GM19043 (cell line): ENCODE measurements around the gene IL19.
"Not testable (repeated sequence)": the region's sequence is repeated elsewhere in the genome, so short reads cannot be mapped to it uniquely, and the experiment has no call there.

ENCODE experiments used
- ATAC-seq: cut with Tn5 transposase; IDR thresholded peaks from one replicate; pipeline ENCODE4 v1.9.1; 2021; ENCODE audit warnings: low read depth; ENCODE audit not compliant: unreplicated experiment

The IL19 gene

GRCh38 chr1:206739411-206740076, 31.0 kb upstream of the IL19 start:
- ATAC-seq, result peak; percentile 83

- ATAC-seq, result no peak
Measured at GRCh38 chr1:206741142-206741701, 29.4 kb upstream of the IL19 start.

GRCh38 chr1:206742719-206743383, 27.7 kb upstream of the IL19 start:
- no peak for ATAC-seq

GRCh38 chr1:206744683-206745082, 25.9 kb upstream of the IL19 start:
- ATAC-seq, result no peak

- ATAC-seq, result no peak
Measured at GRCh38 chr1:206745301-206745700, 25.3 kb upstream of the IL19 start.

- no peak for ATAC-seq
Measured at GRCh38 chr1:206748348-206749030, 22.1 kb upstream of the IL19 start.

- no peak for ATAC-seq
Measured at GRCh38 chr1:206751891-206752290, 18.7 kb upstream of the IL19 start.

GRCh38 chr1:206752481-206752880, 18.1 kb upstream of the IL19 start:
- no peak for ATAC-seq

GRCh38 chr1:206753141-206753540, 17.4 kb upstream of the IL19 start:
- no peak for ATAC-seq

- ATAC-seq, result no peak
Measured at GRCh38 chr1:206754011-206754410, 16.6 kb upstream of the IL19 start.

- ATAC-seq, result no peak
Measured at GRCh38 chr1:206757524-206758266, 12.9 kb upstream of the IL19 start.

- no peak for ATAC-seq
Measured at GRCh38 chr1:206760590-206760989, 10.0 kb upstream of the IL19 start.

GRCh38 chr1:206761159-206761768, 9.3 kb upstream of the IL19 start:
- no peak for ATAC-seq

GRCh38 chr1:206762741-206763364, 7.7 kb upstream of the IL19 start:
- ATAC-seq, result not testable (repeated sequence)

GRCh38 chr1:206765771-206766170, 4.8 kb upstream of the IL19 start:
- ATAC-seq, result not testable (repeated sequence)

GRCh38 chr1:206766251-206766856, 4.2 kb upstream of the IL19 start:
- ATAC-seq, result peak; percentile 45

- peak; percentile 5 for ATAC-seq
Measured at GRCh38 chr1:206768472-206769303, 1.9 kb upstream of the IL19 start.

GRCh38 chr1:206769304-206769731, 1.3 kb upstream of the IL19 start:
- ATAC-seq, result peak; percentile 64

- ATAC-seq, result no peak
Measured at GRCh38 chr1:206771338-206771692, 742 bp downstream of the IL19 start.
